GM12873 (cell line): ENCODE measurements around the gene WSCD1.

Experiments
- TF ChIP-seq, protein P1 (sequence below): IDR thresholded peaks from 2 replicates; pipeline ENCODE4 v1.5.1; 2012; ENCODE audit warnings: low read depth, mild to moderate bottlenecking, moderate library complexity, low read length, control low read depth; ENCODE audit not compliant: insufficient read depth; ENCODE audit errors: missing control alignments

The WSCD1 gene

DNA sequence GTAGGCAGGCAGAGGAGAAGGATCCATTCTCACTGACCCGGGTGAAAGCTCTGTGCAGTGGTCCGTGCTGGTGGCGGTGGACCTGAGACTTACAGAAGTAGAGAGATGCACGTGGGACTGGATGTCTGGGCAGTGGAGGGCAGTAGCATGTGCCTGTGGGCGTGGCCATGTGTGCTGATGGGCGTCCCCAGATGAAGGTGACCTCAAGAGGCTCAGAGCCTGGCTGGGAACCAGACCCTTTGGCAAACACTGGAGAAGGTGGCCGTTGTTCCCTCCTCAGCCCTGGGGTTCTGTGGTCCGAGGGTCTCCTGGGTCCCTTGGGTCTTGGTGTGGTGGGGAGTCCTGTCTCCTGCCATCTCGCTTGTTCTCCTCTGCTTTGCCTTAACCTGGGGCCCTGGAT lies 15.6 kb downstream of the WSCD1 start:
- TF ChIP-seq, protein P1, sequence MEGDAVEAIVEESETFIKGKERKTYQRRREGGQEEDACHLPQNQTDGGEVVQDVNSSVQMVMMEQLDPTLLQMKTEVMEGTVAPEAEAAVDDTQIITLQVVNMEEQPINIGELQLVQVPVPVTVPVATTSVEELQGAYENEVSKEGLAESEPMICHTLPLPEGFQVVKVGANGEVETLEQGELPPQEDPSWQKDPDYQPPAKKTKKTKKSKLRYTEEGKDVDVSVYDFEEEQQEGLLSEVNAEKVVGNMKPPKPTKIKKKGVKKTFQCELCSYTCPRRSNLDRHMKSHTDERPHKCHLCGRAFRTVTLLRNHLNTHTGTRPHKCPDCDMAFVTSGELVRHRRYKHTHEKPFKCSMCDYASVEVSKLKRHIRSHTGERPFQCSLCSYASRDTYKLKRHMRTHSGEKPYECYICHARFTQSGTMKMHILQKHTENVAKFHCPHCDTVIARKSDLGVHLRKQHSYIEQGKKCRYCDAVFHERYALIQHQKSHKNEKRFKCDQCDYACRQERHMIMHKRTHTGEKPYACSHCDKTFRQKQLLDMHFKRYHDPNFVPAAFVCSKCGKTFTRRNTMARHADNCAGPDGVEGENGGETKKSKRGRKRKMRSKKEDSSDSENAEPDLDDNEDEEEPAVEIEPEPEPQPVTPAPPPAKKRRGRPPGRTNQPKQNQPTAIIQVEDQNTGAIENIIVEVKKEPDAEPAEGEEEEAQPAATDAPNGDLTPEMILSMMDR = no peak

DNA sequence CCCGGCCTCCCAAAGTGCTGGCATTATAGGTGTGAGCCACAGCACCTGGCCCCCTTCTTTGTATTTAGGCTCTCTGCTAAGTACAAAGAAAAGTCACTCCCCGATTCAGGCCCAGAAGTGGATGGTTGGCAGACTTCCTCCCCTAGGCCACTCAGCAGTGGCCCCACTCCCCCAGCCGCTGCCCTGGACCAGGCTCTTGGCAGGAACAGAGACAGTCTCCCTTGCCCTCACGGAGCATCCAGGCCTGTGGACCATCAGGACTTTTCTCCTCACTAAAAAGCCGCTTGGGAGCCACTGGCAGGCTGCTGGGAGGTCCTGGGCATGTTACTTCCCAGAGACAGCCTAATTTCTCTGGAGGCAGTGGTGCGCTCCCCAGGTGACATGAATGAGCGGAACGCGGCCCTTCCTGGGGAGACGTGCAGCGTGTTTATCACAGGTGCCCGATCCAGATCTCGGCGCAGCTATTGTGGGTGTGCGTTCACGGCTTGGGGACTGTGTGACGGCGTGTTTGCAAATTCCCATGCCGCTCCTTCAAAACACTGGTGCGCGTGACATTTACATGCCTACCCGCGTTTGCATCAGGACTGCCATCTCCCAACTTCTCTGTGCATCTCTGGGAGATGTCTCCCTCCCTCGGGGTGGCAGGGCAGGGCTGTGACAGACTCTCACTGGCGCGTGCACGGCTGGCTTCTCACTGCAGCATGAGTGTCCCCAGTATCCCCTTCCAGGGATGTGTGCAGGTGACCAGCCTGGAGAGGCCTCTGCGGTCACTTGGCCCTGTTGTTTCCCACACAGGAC lies 16.6 kb downstream of the WSCD1 start:
- TF ChIP-seq, protein P1 = no peak

DNA sequence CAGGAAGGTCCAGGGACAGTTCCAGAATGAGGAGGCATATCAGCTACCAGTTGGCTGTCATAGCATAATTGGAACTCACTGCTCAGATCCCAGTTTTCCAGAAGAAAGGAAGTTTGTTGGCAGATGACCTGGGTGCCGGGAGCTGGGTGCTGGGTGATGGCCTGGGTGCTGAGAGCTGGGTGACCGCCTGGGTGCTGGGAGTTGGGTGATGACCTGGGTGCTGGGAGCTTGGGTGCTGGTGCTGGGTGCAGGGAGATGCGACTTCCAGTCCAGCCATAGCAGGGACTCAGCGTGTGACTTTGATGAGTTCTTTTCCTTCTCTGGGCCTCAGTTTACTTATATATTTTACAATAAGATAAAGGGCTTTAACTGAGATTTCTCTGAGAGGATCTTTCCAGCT lies 18.0 kb downstream of the WSCD1 start:
- TF ChIP-seq, protein P1 = no peak

DNA sequence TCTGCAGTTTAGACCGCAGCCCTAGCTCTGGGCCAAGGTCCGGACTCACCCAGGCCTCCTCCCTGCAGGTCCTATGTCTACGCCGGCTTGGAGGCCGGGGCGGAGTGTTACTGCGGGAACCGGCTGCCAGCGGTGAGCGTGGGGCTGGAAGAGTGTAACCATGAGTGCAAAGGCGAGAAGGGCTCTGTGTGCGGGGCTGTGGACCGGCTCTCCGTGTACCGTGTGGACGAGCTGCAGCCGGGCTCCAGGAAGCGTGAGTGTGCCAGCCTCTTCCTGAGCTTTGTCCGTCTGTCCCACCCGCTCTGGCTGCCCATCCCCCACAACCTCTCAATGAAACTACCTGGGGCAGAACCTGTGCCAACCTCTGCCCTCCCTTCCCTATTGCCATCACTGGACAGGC lies 20.1 kb downstream of the WSCD1 start:
- TF ChIP-seq, protein P1 = no peak

DNA sequence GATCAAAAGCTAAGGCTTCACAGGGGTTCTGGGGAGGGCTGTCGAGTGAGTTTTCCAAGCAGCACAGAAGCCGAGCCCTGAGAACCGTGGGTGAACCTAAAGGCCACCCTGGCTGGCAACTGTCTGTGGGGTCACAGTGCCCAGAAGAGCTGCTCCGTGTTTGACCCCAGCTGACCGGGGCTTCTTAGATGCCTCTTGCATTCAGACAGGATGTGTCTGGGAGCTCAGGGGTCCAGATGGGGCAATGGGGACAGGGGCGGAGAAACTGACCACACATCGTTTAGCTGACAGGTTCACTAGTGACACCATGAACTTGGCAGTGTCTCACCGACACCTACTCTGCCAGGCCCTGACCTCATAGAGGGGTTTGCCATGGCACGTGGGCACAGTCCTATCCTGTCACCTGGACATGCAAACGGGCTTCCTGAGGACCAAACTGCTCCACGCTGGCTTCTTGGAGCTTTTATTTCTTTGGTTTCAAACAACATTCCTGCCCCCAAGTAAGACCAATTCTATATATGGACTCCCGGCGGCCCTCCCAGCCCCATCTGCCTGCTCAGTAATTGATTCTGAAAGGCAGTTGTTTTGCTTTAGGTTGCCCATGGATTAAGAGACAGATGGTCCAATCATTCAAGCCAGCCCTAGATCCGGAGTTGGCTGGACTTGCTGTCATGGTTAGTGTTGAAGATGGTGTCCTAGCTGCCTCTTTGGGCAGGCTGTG lies 22.2 kb downstream of the WSCD1 start:
- TF ChIP-seq, protein P1 = no peak

DNA sequence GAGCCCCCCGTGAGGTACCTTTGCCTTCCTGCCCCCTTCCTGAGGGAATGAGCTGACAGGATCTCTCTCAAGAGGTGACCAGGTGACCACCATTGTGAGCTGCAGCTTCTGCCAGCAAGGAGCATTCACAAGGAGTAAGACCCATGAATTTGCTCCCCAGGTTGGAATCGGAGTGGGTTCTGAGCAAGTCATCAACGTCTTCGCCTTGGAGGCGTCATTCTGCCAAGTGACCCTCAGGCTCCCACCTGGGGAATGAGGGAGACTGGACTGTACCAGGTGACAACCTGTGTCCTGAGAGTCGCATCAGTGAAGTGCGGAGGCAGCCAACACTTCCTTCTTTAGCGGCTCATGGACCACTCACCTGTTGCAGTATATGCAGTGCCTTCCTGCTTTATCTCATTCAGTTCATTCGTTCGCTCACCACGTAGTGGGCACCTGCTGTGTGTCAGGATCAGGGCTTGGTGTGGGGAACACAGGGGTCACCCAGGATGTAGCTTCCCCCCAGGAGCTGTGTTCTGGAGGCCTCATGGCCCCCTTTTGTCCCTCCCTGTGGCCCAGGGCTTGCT lies 22.8 kb downstream of the WSCD1 start:
- TF ChIP-seq, protein P1 = no peak

DNA sequence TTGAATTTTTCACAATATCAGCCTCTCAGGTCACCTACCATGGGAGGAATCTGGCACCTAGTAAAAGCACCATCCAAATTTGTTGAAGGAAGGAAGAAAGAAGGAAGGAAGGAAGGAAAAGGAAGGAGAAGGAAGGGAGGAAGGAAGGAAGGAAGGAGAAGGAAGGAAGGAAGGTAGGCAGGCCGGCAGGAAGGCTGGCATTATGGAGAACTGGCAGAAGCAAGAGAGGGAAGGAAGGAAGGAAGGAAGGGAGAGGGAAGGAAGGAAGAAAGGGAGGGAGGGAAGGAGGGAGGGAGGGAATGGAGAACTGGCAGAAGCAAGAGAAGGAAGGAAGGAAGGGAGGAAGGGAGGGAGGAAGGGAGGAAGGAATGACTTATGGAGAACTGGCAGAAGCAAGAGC lies 24.3 kb downstream of the WSCD1 start:
- TF ChIP-seq, protein P1 = no peak
